ENCODE data around the gene ATP6V1F.

ATP6V1F gene

DNA sequence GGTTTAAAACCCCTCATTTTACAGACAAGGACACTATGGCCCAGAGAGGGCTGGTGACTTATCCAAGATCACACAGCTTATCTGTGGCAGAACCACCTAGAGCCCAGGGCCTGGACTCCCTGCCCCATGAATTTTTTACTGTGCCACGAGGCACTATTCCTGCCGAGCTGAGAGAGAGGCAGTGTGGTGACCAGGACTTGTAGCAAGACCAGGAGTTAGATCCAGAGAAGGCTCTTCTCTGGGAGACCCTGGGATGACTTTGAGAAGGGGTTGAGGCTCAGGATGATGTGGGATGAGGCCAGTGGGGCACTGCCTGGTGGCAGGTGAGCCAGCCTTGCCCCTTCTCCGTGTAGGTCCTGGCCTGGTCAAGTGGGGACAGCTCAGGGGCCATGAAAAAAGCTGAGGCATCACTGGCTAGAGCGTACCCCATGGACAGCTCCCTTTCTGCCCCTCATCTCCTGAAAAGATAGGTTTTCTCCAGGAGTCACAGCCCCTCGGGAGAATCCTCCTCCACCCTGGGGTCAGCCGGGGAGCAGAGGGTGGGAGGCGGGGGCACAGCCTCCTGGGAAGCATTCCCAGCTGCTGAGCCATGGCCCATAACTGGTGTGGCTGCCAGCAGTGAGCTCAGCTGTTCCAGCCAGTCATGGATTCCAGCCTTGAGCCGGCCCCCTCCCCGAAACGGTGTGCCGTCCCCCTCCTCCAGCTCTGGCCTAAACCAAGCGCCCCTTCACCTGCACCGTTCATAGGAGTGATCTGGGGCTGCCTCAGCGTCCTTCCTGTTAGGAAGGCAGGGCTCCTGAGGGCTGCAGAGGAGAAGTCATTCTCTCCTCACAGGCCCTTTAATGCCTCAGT lies 26.6 kb upstream of the ATP6V1F start:
- DNase-seq = no peak

DNA sequence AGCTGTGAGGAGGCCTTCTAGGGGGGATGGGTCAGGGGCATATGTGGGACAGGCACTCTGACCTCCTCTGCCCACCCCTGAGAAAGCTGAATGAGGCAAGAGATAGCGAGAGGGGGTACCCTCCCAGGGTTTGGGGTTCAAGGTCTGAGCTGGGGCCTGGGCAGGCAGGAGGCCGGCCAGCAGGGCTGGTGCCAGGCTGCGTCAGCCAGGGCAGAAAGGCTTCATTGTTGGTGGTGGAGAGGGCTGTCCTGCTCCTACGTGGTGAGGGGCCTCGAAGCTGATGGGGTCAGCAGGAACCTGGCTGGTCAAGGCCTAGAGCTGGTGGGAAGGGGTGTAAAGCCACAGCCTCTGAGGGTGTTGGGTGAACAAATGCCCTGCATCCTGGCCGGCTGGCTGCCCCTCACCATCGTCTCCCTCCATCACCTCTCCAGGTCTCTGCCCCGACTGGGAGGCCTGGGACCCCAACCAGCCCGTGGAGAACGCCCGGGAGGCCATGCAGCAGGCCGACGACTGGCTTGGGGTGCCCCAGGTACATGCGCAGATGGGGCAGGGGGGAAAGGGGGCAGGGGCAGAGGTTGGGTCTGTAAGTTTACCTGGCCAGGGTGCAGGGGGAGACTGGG lies 25.8 kb upstream of the ATP6V1F start:
- DNase-seq = no peak

DNA sequence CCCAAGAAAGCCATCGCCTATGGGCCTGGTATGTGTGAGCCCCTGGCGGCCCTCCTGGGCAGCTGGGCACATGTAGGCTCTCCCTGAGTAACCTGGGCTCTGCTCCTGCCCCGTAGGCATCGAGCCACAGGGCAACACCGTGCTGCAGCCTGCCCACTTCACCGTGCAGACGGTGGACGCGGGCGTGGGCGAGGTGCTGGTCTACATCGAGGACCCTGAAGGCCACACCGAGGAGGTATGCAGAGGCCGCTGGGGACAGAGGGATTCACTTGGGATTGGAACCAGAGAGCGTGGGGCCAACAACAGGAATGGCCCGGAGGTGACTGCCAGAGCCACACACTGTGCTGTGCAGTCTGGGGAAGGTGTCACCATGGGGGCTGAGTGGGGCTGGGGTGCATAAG lies 25.1 kb upstream of the ATP6V1F start:
- DNase-seq = no peak

DNA sequence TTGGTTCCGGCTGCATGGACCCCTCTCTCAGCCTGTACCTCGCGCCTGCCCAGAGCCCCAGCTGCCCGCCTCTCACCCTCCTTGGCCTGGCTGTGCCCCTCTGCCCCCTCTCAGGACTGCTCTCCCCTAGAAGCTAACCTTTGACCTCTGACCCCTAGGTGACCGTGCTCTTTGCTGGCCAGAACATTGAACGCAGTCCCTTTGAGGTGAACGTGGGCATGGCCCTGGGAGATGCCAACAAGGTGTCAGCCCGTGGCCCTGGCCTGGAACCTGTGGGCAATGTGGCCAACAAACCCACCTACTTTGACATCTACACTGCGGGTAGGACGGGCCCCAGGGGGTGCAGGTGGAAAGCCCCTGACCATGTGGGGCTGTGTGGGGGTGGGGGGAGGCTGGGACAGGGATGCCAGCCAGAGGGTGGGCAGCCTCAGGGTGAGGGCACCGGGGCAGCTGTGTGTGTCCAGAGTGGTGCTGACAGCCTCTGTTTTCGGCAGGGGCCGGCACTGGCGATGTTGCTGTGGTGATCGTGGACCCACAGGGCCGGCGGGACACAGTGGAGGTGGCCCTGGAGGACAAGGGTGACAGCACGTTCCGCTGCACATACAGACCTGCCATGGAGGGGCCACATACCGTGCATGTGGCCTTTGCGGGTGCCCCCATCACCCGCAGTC lies 24.4 kb upstream of the ATP6V1F start:
- no peak for DNase-seq

DNA sequence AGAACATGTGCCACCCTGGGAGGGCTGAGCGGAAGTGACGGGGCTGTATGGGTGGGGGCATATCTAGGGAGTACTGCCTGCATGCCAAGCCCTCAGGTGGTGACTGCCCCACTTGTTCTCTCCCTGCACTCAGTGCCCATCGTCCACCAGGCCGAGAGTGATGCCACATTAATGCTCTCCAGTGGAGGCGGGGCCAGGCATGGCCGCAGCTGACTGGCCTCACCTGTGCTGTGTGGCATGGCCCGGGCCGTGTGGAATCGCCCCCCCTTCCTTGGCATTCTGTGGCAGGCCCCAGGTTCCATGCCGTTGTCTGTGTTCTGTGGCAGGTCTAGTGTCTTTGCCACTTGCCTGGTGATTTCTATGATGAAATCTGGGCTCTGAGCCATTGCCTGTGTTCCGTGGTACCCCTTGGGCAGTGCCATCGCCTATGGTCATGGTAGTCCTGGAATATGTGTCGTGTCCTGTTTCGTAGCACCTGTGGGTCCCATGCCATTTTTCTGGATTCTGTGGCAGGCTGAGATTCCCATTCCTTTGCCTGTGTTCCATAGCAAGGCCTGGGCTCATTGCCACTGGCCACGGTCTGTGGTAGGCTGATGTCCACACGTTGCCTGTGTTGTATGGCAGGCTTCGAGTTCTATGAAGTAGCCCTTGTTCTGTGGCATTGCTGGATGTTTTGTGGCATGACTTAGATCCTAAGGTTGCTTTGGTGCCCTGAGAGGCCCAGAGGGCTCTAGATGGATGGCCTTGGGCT lies 23.5 kb upstream of the ATP6V1F start:
- no peak for DNase-seq

DNA sequence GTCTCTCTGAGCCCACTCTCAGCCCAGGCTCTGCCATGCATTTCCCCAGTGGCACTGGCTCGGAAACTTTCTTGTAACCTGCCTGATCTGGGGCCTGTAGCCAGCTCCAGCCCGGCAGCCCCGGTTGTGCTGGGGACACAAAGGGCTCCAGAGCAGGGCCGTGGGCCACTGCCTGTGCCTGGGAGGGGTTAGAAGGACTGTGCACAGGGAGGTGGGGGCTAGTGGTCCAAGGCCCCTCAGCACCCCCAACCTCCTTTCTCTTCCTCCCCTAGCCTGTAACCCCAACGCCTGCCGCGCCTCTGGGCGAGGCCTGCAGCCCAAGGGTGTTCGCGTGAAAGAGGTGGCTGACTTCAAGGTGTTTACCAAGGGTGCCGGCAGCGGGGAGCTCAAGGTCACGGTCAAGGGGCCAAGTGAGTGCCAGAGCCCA lies 22.9 kb upstream of the ATP6V1F start:
- DNase-seq = no peak

DNA sequence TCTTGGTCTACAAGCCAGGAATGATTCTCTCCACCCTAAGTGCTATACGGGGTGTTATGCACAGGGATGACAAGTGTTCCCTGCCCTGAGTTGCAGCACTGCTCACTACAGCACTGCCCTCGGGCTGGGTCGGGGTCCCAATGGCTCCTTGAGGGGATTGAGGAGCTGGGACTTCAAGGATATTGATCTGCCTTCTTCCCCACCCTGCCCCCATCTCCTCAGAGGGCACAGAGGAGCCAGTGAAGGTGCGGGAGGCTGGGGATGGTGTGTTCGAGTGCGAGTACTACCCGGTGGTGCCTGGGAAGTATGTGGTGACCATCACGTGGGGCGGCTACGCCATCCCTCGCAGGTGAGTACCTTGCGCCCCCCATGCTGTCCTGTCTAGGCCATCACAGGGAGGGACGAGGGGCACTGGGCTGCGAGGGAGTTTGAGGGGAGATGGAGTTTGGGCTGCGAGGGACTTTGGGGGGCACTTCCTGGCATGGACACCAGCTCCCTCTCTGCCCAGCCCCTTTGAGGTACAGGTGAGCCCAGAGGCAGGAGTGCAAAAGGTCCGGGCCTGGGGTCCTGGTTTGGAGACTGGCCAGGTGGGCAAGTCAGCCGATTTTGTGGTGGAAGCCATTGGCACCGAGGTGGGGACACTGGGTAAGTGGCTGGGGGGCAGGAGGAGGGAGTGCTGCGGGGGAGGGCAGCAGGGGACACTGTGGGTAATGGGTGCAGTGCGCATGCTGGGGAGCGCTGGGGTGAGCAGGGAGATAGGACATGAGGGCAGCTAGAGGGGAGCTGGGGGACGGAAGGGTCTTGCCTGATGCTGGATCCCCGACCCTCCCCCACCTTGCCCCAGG lies 22.1 kb upstream of the ATP6V1F start:
- no peak for DNase-seq

DNA sequence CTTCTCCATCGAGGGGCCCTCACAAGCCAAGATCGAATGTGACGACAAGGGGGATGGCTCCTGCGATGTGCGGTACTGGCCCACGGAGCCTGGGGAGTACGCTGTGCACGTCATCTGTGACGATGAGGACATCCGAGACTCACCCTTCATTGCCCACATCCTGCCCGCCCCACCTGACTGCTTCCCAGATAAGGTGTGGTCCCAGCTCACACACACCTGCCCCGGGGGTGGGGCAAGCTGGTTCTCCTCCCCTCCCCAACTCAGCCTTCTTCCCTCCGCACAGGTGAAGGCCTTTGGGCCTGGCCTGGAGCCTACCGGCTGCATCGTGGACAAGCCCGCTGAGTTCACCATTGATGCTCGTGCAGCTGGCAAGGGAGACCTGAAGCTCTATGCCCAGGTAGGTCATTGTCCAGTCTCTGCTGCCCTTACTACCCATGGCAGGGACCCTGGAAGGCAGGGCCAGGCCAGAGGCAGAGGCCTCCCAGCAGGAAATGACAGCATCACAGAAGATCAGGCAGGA lies 21.4 kb upstream of the ATP6V1F start:
- no peak for DNase-seq

DNA sequence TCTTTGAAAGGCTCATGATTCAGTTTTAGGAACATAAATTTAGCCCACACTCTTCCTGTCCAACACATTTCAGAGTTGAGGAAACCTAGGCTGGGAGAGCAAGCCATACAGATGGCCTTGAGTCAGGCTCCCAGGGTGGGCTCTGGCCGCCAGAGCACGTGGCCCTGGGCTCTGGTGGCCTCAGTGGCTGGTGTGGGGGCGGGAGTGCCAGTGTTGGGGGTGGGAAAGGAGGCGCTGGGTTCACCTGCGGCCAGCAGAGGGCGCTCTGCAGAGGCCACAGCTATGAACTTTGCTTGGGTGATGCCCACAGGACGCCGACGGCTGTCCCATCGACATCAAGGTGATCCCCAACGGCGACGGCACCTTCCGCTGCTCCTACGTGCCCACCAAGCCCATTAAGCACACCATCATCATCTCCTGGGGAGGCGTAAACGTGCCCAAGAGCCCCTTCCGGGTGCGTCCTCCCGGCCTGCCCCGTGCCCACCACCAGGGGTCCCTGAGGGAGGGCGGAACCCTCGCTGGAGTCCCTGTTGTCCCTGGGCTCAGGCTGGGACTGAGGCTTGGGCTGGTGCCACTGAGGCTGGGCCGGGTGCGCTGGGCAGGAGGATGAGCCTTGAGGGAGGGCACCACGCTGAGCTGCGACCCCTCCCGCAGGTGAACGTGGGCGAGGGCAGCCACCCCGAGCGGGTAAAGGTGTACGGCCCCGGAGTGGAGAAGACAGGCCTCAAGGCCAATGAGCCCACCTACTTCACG lies 20.6 kb upstream of the ATP6V1F start:
- no peak for DNase-seq

DNA sequence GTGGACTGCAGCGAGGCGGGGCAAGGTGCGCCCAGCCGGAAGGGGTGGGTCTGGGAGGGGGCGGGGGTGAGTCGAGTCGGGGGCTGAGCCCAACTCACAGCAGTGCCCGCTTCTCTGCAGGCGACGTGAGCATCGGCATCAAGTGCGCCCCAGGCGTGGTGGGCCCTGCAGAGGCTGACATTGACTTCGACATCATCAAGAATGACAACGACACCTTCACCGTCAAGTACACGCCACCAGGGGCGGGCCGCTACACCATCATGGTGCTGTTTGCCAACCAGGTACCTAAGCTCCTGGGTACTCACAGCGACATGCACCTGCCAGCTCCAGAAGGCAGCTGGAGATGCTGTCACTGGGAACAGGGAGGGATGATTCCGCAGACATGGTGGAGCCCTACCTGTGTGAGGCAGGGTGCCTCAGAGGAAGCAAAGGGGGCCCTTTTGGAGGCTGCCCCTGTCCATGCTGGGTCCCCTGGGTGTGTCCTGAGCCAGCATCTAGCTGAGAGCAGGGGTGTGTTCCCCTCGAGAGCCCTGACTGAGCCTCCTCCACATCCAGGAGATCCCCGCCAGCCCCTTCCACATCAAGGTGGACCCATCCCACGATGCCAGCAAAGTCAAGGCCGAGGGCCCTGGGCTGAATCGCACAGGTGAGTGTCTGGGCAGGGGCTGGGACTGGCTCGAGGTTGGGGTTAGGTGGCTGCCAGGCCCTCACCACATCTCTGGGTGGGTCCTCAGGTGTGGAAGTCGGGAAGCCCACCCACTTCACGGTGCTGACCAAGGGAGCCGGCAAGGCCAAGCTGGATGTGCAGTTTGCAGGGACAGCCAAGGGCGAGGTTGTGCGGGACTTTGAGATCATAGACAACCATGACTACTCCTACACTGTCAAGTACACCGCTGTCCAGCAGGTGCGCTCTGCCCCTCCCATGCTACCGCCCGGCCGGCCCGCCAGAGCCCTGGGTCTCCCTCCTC lies 19.7 kb upstream of the ATP6V1F start:
- DNase-seq = no peak

DNA sequence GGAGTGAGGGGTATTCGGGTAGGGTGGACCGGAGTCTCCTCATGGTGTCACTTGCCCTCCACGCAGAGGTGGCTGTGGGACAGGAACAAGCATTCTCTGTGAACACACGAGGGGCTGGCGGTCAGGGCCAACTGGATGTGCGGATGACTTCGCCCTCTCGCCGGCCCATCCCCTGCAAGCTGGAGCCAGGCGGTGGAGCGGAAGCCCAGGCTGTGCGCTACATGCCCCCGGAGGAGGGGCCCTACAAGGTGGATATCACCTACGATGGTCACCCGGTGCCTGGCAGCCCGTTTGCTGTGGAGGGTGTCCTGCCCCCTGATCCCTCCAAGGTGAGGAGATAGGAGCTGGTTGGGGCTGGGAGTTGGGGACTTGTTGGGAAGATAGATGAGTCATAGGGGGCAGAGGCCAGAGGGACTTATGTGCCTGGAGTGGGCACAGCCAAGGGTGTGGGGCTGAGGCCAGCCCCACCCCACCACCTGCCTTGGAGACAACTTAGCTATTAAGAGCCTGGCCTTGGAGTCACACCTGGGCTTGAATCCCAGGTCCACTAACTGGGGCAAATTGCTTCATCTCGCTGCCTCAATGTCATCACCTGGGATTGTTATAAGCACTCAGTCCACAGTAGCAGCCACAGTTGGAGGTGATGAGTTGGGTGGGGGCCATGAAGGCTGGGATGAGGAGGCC lies 18.6 kb upstream of the ATP6V1F start:
- DNase-seq = no peak

DNA sequence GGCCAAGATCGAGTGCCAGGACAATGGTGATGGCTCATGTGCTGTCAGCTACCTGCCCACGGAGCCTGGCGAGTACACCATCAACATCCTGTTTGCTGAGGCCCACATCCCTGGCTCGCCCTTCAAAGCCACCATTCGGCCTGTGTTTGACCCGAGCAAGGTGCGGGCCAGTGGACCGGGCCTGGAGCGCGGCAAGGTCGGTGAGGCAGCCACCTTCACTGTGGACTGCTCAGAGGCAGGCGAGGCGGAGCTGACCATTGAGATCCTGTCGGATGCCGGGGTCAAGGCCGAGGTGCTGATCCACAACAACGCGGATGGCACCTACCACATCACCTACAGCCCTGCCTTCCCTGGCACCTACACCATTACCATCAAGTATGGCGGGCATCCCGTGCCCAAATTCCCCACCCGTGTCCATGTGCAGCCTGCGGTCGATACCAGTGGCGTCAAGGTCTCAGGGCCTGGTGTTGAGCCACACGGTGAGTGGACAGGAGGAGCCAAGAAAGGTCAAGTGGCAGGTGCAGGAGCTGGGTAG lies 17.8 kb upstream of the ATP6V1F start:
- no peak for DNase-seq

DNA sequence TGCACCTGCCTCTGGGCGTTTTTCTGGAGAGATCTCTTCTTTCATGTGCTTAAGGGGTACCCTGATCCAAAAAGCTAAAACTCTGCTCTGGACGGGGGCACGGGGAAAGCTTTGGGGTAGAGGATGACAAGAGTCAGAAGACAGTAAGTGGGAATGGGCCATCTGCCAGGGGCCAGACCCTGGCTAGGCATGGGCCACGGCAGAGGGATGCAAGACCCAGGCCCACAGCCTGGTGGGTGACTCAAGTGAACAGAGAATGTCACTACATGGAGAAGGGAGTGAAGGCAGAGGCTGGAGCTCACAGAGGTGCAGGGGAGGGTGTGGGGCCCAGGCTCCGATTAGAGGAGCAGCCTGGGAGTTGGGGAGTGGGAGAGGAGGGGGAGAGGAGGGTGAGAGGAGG lies 17.2 kb upstream of the ATP6V1F start:
- no peak for DNase-seq

DNA sequence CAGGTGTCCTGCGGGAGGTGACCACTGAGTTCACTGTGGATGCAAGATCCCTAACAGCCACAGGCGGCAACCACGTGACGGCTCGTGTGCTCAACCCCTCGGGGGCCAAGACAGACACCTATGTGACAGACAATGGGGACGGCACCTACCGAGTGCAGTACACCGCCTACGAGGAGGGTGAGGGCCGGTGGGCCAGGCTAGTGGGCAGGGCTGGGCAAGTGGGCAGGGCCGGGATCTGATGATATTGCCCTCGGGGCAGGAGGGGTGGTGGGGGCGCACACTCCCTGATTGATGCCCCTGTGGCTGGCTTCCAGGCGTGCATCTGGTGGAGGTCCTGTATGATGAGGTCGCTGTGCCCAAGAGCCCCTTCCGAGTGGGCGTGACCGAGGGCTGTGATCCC lies 16.7 kb upstream of the ATP6V1F start:
- DNase-seq = no peak

DNA sequence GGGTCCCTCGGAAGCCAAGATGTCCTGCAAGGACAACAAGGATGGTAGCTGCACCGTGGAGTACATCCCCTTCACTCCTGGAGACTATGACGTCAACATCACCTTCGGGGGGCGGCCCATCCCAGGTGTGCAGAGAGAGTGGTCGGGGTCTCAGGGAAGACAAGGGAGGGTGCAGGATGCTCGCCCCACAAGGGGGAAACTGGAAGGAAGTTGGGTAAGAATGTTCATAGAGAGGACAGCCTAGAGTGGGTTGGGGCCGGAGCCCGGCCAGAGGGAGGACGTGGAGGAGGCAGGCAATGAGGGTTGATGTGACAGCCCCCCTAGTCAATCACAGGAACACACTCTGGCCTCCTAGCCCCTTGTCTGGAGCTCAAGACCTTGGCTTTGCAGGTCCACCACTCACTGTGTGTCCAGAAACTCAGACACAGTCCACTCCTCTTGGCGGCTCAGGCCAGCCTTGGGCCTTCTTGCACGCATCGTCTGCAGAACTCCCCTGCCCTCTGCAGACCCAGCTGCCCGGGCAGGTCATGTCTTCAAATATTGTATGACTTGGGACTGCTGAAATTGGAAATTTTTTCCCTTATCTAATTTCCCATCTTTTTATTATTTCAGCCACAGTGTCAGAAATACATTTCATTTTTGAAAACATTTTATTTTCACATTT lies 15.7 kb upstream of the ATP6V1F start:
- DNase-seq = no peak

DNA sequence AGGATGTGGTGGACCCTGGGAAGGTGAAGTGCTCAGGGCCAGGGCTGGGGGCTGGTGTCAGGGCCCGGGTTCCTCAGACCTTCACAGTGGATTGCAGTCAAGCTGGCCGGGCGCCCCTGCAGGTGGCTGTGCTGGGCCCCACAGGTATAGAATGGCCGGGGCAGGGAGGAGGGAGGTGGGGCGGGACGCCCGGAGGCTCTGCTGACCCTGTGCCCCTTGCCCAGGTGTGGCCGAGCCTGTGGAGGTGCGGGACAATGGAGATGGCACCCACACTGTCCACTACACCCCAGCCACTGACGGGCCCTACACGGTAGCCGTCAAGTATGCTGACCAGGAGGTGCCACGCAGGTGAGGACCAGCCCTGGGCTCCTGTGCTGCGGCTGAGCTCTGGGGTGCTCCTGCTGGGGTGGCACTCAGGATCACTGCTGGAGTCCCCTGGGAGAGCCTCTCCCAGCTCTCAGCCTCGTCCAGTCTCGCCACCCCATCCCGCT lies 14.9 kb upstream of the ATP6V1F start:
- no peak for DNase-seq

DNA sequence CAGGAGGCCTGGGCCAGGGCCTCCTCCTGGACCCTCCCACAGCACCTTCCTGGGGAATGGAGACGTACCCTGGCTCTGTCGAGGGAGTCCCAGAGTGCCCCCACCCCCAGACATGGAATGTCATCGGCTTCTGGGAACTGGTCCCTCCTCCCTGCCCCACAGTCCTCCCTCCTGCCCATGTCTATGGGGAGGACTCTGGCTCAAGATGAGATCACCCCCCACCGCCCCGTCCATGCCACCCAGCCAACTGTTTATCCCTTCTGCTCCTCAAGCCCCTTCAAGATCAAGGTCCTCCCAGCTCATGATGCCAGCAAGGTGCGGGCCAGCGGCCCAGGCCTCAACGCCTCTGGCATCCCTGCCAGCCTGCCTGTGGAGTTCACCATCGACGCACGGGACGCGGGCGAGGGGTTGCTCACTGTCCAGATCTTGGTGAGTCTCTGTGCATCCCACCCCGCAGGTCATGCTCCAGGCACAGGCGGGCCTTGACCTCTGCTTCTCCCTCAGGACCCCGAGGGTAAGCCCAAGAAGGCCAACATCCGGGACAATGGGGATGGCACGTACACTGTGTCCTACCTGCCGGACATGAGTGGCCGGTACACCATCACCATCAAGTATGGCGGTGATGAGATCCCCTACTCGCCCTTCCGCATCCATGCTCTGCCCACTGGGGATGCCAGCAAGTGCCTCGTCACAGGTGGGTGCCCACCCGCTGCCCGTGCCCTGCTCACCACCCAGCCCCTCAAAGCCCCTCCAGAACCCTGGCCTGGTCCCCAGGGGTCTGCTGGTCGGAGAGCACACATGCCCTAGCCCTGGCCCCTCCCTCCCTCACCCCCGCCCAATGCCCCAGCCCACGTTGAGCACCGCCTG lies 14.1 kb upstream of the ATP6V1F start:
- no peak for DNase-seq

DNA sequence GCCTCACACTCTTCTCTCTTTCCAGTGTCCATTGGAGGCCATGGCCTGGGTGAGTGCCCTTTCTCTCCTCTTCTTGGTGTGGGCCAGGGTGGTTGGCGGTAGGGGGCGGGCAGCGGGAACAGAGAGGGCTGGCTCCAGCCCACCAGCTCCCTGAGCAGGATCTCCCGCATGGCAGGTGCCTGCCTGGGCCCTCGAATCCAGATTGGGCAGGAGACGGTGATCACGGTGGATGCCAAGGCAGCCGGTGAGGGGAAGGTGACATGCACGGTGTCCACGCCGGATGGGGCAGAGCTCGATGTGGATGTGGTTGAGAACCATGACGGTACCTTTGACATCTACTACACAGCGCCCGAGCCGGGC lies 13.5 kb upstream of the ATP6V1F start:
- no peak for DNase-seq

Data from SW 1271 (cell line).